MM.1S (cell line): ENCODE results near the gene TTLL11.

Experiments used
- DNase-seq: peaks from one replicate; pipeline ENCODE4 v3.0.0-alpha.2; 2015
- H2AFZ ChIP-seq: fragments of 300-600 bp; sonication (generic); 2 replicates; pipeline ENCODE4 v1.6.0; 2016; ENCODE audit warnings: antibody characterized with exemption, low read length
- H3F3A ChIP-seq: fragments of 300-600 bp; sonication (generic); 2 replicates; pipeline ENCODE4 v1.6.1; 2016; ENCODE audit warnings: mild to moderate bottlenecking, antibody characterized with exemption, low read length, moderate library complexity, mixed read lengths; ENCODE audit not compliant: insufficient read depth
- H3K27ac ChIP-seq: fragments of 300-600 bp; sonication (generic); 2 replicates; pipeline ENCODE4 v1.5.1; 2016; ENCODE audit warnings: mild to moderate bottlenecking, low read length
- H3K27me3 ChIP-seq: fragments of 300-600 bp; sonication (generic); replicated peaks from 2 replicates; pipeline ENCODE4 v1.6.0; 2016; ENCODE audit warnings: low read length; ENCODE audit not compliant: insufficient read depth
- H3K36me3 ChIP-seq: fragments of 300-600 bp; sonication (generic); replicated peaks from 2 replicates; pipeline ENCODE4 v1.6.1; 2016; ENCODE audit warnings: mild to moderate bottlenecking, low read length, mixed read lengths; ENCODE audit not compliant: insufficient read depth
- H3K4me1 ChIP-seq: fragments of 300-600 bp; sonication (generic); 2 replicates; pipeline ENCODE4 v1.6.1; 2016; ENCODE audit warnings: low read length, mixed read lengths
- H3K4me2 ChIP-seq: fragments of 300-600 bp; sonication (generic); 2 replicates; pipeline ENCODE4 v1.6.0; 2016; ENCODE audit warnings: low read depth, low read length
- H3K4me3 ChIP-seq: fragments of 300-600 bp; sonication (generic); 2 replicates; pipeline ENCODE4 v1.5.1; 2016; ENCODE audit warnings: low read length, mixed read lengths
- H3K79me2 ChIP-seq: fragments of 300-600 bp; sonication (generic); 2 replicates; pipeline ENCODE4 v1.6.1; 2016; ENCODE audit warnings: mixed run types, low read length, mixed read lengths
- H3K9ac ChIP-seq: fragments of 300-600 bp; sonication (generic); 2 replicates; pipeline ENCODE4 v1.6.1; 2016; ENCODE audit warnings: low read length, mixed read lengths
- H3K9me2 ChIP-seq: fragments of 300-600 bp; sonication (generic); replicated peaks from 2 replicates; pipeline ENCODE4 v1.6.1; 2016; ENCODE audit warnings: mild to moderate bottlenecking, low read length, mixed read lengths; ENCODE audit not compliant: insufficient read depth
- H3K9me3 ChIP-seq: fragments of 300-600 bp; sonication (generic); replicated peaks from 2 replicates; pipeline ENCODE4 v1.6.1; 2016; ENCODE audit warnings: mild to moderate bottlenecking, low read length, mixed read lengths; ENCODE audit not compliant: insufficient read depth
- H4K20me1 ChIP-seq: fragments of 300-600 bp; sonication (generic); 2 replicates; pipeline ENCODE4 v1.6.1; 2016; ENCODE audit warnings: mild to moderate bottlenecking, low read length, moderate library complexity, mixed read lengths; ENCODE audit not compliant: insufficient read depth
- CTCF ChIP-seq: fragments of 300-600 bp; sonication (generic); IDR thresholded peaks from 2 replicates; pipeline ENCODE4 v1.5.1; 2016; ENCODE audit warnings: antibody characterized with exemption, low read length, mixed read lengths
- EZH2 ChIP-seq: fragments of 300-600 bp; sonication (generic); optimal IDR thresholded peaks from 2 replicates; pipeline ENCODE3; 2017; ENCODE audit warnings: low read depth, mild to moderate bottlenecking, antibody characterized with exemption, low read length, mixed read lengths
- EZH2phosphoT487 ChIP-seq: fragments of 300-600 bp; sonication (generic); IDR thresholded peaks from 2 replicates; pipeline ENCODE4 v1.6.1; 2018; ENCODE audit warnings: antibody characterized with exemption, low read length

Gene TTLL11

GRCh38 chr9:121947775-121948174 is 145.3 kb downstream of the TTLL11 start:
- no peak for DNase-seq
- H3K79me2 ChIP-seq, result no peaks in the 10 kb centered on the region
- no peaks in the 10 kb centered on the region for H3K36me3 ChIP-seq
- H3K9ac ChIP-seq, result no peak overlapping the region
- no peak overlapping the region for H3K4me2 ChIP-seq
- no peak overlapping the region for H3K27ac ChIP-seq
- no peaks in the 10 kb centered on the region for H4K20me1 ChIP-seq
- no peak overlapping the region for H3K4me3 ChIP-seq
- no peaks in the 10 kb centered on the region for H3K4me1 ChIP-seq
- no peaks in the 10 kb centered on the region for H3F3A ChIP-seq
- no peak for TF ChIP-seq EZH2phosphoT487
- TF ChIP-seq CTCF, result no peak
- TF ChIP-seq EZH2, result no peak
- no peaks in the 10 kb centered on the region for H3K9me3 ChIP-seq
- H2AFZ ChIP-seq, result no peak overlapping the region
- no peaks in the 10 kb centered on the region for H3K27me3 ChIP-seq
- no peaks in the 10 kb centered on the region for H3K9me2 ChIP-seq

- Histone ChIP-seq H3K36me3 (no peaks in the 10 kb centered on the region), H3K4me3 (no peak overlapping the region), H3F3A (no peaks in the 10 kb centered on the region), H2AFZ (no peak overlapping the region), H3K27ac (no peak overlapping the region), H3K4me1 (no peaks in the 10 kb centered on the region), H3K79me2 (no peaks in the 10 kb centered on the region), H3K9ac (no peak overlapping the region), H4K20me1 (no peaks in the 10 kb centered on the region), H3K4me2 (no peak overlapping the region), H3K27me3 (no peaks in the 10 kb centered on the region), H3K9me3 (no peaks in the 10 kb centered on the region), H3K9me2 (no peaks in the 10 kb centered on the region)
- no peak for TF ChIP-seq EZH2phosphoT487
- TF ChIP-seq CTCF, result no peak
- no peak for TF ChIP-seq EZH2
- no peak for DNase-seq
Observed at GRCh38 chr9:121946465-121946864, 146.6 kb downstream of the TTLL11 start.

- H2AFZ ChIP-seq, result no peak overlapping the region
- H3K4me2 ChIP-seq, result no peak overlapping the region
- no peaks in the 10 kb centered on the region for H3K36me3 ChIP-seq
- H3K4me3 ChIP-seq, result no peak overlapping the region
- DNase-seq, result no peak
- H3K9ac ChIP-seq, result no peak overlapping the region
- no peaks in the 10 kb centered on the region for H3F3A ChIP-seq
- no peaks in the 10 kb centered on the region for H3K9me2 ChIP-seq
- H3K27me3 ChIP-seq, result no peaks in the 10 kb centered on the region
- no peaks in the 10 kb centered on the region for H3K79me2 ChIP-seq
- H3K4me1 ChIP-seq, result no peaks in the 10 kb centered on the region
- no peaks in the 10 kb centered on the region for H3K9me3 ChIP-seq
- no peak for TF ChIP-seq EZH2phosphoT487
- TF ChIP-seq EZH2, result no peak
- TF ChIP-seq CTCF, result no peak
- no peak overlapping the region for H3K27ac ChIP-seq
- no peaks in the 10 kb centered on the region for H4K20me1 ChIP-seq
Observed at GRCh38 chr9:121945849-121946248, 147.3 kb downstream of the TTLL11 start.

GRCh38 chr9:121945281-121945680 is 147.8 kb downstream of the TTLL11 start:
- H3F3A ChIP-seq, result no peaks in the 10 kb centered on the region
- H3K4me2 ChIP-seq, result no peak overlapping the region
- no peaks in the 10 kb centered on the region for H3K27me3 ChIP-seq
- no peaks in the 10 kb centered on the region for H3K79me2 ChIP-seq
- no peak overlapping the region for H2AFZ ChIP-seq
- H3K9ac ChIP-seq, result no peak overlapping the region
- H3K4me1 ChIP-seq, result no peaks in the 10 kb centered on the region
- no peaks in the 10 kb centered on the region for H4K20me1 ChIP-seq
- TF ChIP-seq EZH2, result no peak
- no peak for TF ChIP-seq EZH2phosphoT487
- no peak for TF ChIP-seq CTCF
- H3K36me3 ChIP-seq, result no peaks in the 10 kb centered on the region
- no peaks in the 10 kb centered on the region for H3K9me3 ChIP-seq
- H3K4me3 ChIP-seq, result no peak overlapping the region
- DNase-seq, result no peak
- H3K27ac ChIP-seq, result no peak overlapping the region
- H3K9me2 ChIP-seq, result no peaks in the 10 kb centered on the region
